ENCODE data around the gene PADI4.
"Not testable (repeated sequence)": the region's sequence is repeated elsewhere in the genome, so short reads cannot be mapped to it uniquely, and the experiment has no call there.

Gene PADI4

GRCh38 chr1:17397910-17398695 lies 90.1 kb downstream of the PADI4 start:
- DNase-seq: peak; percentile 50 to 70

- no peak for DNase-seq
Observed at GRCh38 chr1:17400725-17401341, 92.8 kb downstream of the PADI4 start.

GRCh38 chr1:17401841-17402240 lies 93.8 kb downstream of the PADI4 start:
- no peak for DNase-seq

- DNase-seq: no peak
Observed at GRCh38 chr1:17403081-17403480, 95.1 kb downstream of the PADI4 start.

- no peak for DNase-seq
Observed at GRCh38 chr1:17404034-17404684, 96.2 kb downstream of the PADI4 start.

GRCh38 chr1:17404820-17405219 lies 96.8 kb downstream of the PADI4 start:
- DNase-seq: no peak

- peak; percentile 22 to 80 for DNase-seq
Observed at GRCh38 chr1:17405898-17406759, 98.1 kb downstream of the PADI4 start.

- DNase-seq: not testable (repeated sequence)
Observed at GRCh38 chr1:17406760-17407475, 98.9 kb downstream of the PADI4 start.

GRCh38 chr1:17407786-17408514 lies 100.0 kb downstream of the PADI4 start:
- not testable (repeated sequence) for DNase-seq

GRCh38 chr1:17409391-17409811 lies 101.4 kb downstream of the PADI4 start:
- no peak for DNase-seq

GRCh38 chr1:17412093-17412870 lies 104.3 kb downstream of the PADI4 start:
- no peak for DNase-seq

All from inflammatory macrophage treated with lipopolysaccharide for 1 hour (primary cell).